Measurements from ENCODE around the gene PLAAT2. TPM values are rescaled to one million over a fixed set of nuclear protein-coding genes. Genes with fewer than 3 reads are reported as not detected.
A peak's percentile ranks its signal among the peaks of the same experiment; 100 is the strongest.

The PLAAT2 gene
- total RNA-seq, 4 donors from 2014 or later, result not detected

DNA sequence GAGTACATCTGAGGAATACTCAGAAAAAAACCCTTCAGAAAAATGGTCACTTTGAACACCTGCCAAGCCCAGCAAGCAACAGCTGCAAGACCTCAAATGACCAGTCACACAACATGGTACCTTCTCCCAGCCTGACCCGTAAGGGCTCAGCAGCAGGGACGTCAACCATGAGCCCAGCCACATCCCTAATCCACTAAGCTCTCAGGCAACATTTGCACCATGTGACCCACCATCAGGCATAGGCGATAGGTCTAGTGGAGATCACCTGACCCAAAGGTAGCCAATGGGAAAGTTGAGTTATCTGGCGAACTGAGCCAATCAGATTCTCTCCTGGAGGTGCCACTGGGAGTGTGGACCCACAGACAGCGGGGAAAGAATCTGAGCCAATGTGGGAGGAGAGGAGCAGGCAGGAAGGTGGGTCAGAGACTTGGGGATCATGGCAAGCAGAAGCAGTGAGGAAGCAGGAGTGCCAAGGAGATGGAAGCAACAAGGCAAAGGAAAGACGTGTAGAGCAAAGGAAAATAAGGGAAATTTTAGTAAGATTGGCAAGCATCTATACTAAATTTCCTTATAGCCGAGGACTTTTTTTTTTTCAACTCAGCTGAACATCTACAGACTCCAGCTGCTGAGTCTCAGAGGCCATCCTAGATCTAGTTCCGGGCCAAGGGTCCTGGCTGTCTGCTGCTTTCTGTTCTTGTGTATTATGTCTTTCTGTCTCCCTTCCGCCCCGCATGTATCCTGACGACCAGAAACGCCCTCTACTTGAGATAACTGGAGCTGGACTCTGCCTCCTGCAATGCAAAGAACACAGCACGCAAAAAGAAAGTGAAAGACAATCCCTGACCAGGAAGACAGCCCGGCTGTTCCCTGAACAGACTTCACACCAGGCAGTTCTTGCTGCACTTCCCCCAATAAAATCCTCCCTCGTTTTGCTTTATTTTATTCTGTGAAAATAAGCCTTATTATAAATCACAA is 11.0 kb upstream of the PLAAT2 start:
- intact Hi-C loops (cut with DNase I), result loop anchor here (5.0 kb wide), 1 partner anchor 38 kb away; the partner anchor contains the start of gene PLAAT3
- Histone ChIP-seq H3K27ac (replicated peaks in 1 of 4) (peak overlapping the region; percentile 62 to 83 (median 70)), H3K9me3 (no peaks in the 10 kb centered on the region), H3K27me3 (no peaks in the 10 kb centered on the region), H3K4me1 (peaks cover 25 to 28% (median 26%) of the 10 kb centered on the region in 4 donors), H3K36me3 (no peaks in the 10 kb centered on the region), H3K4me3 (peak overlapping the region; percentile 29 to 47 (median 43))
- TF ChIP-seq POLR2AphosphoS5 (IDR thresholded peaks at IDR 0.05) (peak in 1 of 2 donors; percentile 5), EP300 (IDR thresholded peaks at IDR 0.05) (no peak)
- WGBS, result 36% methylated on average over 15 of the region's 15 CpGs
- no peak for DNase-seq (ENCODE audit: extremely low spot score)

DNA sequence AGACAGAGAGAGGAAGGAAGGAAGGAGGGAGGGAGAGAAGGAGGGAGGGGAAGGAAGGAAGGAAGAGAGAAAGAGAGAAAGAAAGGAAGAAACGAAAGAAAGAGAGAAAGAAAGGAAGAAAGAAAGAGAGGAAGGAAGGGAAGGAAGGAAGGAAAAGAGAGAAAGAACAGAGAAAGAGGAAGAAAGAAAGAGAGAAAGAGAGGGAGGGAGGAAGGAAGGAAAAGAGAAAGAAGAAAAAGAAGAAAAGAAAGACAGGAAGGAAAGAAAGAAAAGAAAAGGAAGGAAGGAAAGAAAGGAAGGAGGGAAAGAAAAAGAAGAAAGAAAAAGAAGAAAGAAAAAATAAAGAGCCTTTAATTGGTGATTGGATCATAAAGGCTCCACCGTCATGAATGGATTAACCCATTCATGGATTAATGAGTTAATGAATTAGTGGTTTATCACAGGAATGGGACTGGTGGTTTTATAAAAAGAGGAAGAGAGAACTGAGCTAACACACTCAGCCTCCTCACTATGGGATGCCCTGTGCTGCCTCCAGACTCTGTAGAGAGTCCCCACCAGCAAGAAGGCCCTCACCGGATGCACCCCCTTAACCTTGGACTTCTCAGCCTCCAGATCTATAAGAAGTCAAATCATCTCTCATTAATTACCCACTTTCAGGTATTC is 9.0 kb upstream of the PLAAT2 start:
- no peak for DNase-seq (ENCODE audit: extremely low spot score)
- 51% methylated on average over 3 of the region's 3 CpGs for WGBS
- Histone ChIP-seq H3K9me3 (no peaks in the 10 kb centered on the region), H3K36me3 (no peaks in the 10 kb centered on the region), H3K4me1 (peaks cover 30 to 37% (median 34%) of the 10 kb centered on the region in 4 donors), H3K27ac (replicated peaks in 1 of 4) (no peak overlapping the region), H3K4me3 (no peak overlapping the region), H3K27me3 (no peaks in the 10 kb centered on the region)
- intact Hi-C loops (cut with DNase I), result loop anchor here (5.0 kb wide), 1 partner anchor 40 kb away; the partner anchor contains the start of gene PLAAT3
- TF ChIP-seq EP300 (IDR thresholded peaks at IDR 0.05) (no peak), POLR2AphosphoS5 (IDR thresholded peaks at IDR 0.05) (no peak), POLR2A (IDR thresholded peaks at IDR 0.05; ENCODE audit: low read depth) (no peak)
- TF ChIP-seq, protein P1, sequence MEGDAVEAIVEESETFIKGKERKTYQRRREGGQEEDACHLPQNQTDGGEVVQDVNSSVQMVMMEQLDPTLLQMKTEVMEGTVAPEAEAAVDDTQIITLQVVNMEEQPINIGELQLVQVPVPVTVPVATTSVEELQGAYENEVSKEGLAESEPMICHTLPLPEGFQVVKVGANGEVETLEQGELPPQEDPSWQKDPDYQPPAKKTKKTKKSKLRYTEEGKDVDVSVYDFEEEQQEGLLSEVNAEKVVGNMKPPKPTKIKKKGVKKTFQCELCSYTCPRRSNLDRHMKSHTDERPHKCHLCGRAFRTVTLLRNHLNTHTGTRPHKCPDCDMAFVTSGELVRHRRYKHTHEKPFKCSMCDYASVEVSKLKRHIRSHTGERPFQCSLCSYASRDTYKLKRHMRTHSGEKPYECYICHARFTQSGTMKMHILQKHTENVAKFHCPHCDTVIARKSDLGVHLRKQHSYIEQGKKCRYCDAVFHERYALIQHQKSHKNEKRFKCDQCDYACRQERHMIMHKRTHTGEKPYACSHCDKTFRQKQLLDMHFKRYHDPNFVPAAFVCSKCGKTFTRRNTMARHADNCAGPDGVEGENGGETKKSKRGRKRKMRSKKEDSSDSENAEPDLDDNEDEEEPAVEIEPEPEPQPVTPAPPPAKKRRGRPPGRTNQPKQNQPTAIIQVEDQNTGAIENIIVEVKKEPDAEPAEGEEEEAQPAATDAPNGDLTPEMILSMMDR (IDR thresholded peaks at IDR 0.05), result no peak

DNA sequence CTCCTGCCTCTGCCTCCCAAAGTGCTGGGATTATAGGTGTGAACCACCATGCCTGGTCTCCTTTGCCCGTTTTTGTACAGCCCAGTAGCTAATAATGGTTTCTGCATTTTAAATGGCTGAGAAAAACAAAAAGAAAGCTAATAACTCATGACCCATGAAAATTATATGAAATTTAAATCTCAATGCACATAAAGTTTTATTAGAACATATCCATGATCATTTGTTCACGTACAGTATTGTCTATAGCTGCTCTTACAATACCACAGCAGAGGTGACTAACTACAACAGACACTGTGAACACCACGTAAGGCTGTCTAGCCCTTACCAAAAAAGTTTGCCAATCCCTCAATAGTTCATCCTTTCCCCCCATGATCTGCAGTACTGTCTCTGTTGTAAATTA is 6.4 kb upstream of the PLAAT2 start:
- intact Hi-C loops (cut with DNase I), result no loop called here
- no peaks in the 10 kb centered on the region for H3K27me3 ChIP-seq
- H3K27ac ChIP-seq (replicated peaks in 1 of 4), result no peak overlapping the region
- 89% methylated on average over 3 of the region's 3 CpGs for WGBS
- no peaks in the 10 kb centered on the region for H3K9me3 ChIP-seq
- no peaks in the 10 kb centered on the region for H3K36me3 ChIP-seq
- TF ChIP-seq, protein P1 (IDR thresholded peaks at IDR 0.05), result no peak
- TF ChIP-seq POLR2AphosphoS5 (IDR thresholded peaks at IDR 0.05) (no peak), EP300 (IDR thresholded peaks at IDR 0.05) (no peak), POLR2A (IDR thresholded peaks at IDR 0.05; ENCODE audit: low read depth) (no peak)
- H3K4me1 ChIP-seq, result peaks cover 20 to 25% (median 23%) of the 10 kb centered on the region in 4 donors
- H3K4me3 ChIP-seq, result no peak overlapping the region
- DNase-seq (ENCODE audit: extremely low spot score), result no peak

DNA sequence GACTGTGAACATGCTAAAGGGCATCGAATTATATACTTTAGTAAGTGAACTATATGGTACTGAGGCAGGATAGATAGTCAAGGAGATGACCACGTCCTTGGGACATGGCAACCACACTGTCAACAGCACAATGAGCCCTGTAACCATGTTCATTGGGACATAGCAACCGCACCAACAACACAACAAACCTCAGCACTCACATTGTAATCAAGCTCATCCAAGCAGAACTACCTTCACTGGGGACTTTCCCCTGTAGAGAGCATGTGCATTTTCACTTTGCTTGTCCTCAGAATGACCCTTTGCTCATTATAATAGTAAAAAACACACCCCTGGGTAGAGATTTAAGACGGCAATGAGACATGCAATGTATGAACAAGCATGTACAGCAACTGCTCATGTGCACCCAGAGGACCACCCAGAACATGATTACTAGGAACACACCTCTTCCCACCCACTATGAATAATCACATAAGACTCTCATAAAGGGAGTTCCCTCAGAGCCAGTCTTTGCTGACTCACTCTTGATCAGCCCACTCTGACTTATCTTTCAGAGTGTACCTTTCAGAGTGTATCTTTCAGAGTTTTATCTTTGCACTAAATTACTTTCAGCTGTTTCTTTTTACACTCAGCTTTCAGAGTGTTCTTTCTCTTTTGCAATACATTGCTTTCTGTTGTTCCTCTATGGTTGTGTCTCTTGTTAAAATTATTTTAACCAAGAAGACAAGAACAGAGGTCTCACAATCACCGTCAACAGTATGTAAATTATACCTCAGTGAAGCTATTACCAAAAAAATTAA is 4.1 kb upstream of the PLAAT2 start:
- WGBS, result 31% methylated on average over 5 of the region's 5 CpGs
- TF ChIP-seq POLR2A (IDR thresholded peaks at IDR 0.05; ENCODE audit: low read depth) (no peak), POLR2AphosphoS5 (IDR thresholded peaks at IDR 0.05) (peak in 1 of 2 donors; percentile 26), EP300 (IDR thresholded peaks at IDR 0.05) (no peak)
- TF ChIP-seq, protein P1 (IDR thresholded peaks at IDR 0.05), result no peak
- peak; percentile 75 for DNase-seq (ENCODE audit: extremely low spot score)
- Histone ChIP-seq H3K27ac (replicated peaks in 1 of 4) (peak overlapping the region in 3 of 4 donors; percentile 2 to 38 (median 26)), H3K4me3 (no peak overlapping the region), H3K27me3 (no peaks in the 10 kb centered on the region), H3K9me3 (no peaks in the 10 kb centered on the region), H3K36me3 (no peaks in the 10 kb centered on the region), H3K4me1 (peaks cover 9 to 15% (median 12%) of the 10 kb centered on the region in 4 donors)
- intact Hi-C loops (cut with DNase I), result no loop called here
